Measurements from ENCODE around the gene NR3C1.

NR3C1 gene

DNA sequence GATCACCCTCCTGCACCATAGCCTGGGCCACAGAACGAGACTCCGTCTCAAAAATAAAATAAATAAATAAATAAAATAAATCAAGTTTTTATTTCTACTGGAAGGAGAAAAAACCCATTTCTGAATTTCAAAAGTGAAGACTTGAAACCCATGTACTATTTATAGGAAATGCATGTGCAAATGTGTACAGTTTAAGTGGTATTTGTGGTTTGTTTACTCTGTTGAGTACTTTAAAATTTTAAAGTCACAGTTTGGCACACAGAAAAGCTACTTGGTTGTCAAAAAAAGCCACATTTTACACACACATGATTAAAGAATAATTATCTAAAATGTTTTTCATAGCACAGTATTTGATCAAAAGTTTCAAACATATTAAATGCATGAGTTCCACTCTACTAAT, 43.6 kb downstream of the NR3C1 start:
- no peak overlapping the region for H3K27ac Mint-ChIP-seq
- no peak overlapping the region for H3K4me3 Mint-ChIP-seq
- H3K4me1 Mint-ChIP-seq = peaks cover 28% of the 10 kb centered on the region
- H3K27me3 Mint-ChIP-seq (ENCODE audit: low read depth) = no peaks in the 10 kb centered on the region
- TF ChIP-seq, protein P1, sequence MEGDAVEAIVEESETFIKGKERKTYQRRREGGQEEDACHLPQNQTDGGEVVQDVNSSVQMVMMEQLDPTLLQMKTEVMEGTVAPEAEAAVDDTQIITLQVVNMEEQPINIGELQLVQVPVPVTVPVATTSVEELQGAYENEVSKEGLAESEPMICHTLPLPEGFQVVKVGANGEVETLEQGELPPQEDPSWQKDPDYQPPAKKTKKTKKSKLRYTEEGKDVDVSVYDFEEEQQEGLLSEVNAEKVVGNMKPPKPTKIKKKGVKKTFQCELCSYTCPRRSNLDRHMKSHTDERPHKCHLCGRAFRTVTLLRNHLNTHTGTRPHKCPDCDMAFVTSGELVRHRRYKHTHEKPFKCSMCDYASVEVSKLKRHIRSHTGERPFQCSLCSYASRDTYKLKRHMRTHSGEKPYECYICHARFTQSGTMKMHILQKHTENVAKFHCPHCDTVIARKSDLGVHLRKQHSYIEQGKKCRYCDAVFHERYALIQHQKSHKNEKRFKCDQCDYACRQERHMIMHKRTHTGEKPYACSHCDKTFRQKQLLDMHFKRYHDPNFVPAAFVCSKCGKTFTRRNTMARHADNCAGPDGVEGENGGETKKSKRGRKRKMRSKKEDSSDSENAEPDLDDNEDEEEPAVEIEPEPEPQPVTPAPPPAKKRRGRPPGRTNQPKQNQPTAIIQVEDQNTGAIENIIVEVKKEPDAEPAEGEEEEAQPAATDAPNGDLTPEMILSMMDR (IDR thresholded peaks at IDR 0.05; ENCODE audit: unreplicated experiment in 3 of 3) = no peak
- peaks cover 16% of the 10 kb centered on the region for H3K36me3 Mint-ChIP-seq (ENCODE audit: low read depth)
- H3K9me3 Mint-ChIP-seq = peaks cover 12% of the 10 kb centered on the region

DNA sequence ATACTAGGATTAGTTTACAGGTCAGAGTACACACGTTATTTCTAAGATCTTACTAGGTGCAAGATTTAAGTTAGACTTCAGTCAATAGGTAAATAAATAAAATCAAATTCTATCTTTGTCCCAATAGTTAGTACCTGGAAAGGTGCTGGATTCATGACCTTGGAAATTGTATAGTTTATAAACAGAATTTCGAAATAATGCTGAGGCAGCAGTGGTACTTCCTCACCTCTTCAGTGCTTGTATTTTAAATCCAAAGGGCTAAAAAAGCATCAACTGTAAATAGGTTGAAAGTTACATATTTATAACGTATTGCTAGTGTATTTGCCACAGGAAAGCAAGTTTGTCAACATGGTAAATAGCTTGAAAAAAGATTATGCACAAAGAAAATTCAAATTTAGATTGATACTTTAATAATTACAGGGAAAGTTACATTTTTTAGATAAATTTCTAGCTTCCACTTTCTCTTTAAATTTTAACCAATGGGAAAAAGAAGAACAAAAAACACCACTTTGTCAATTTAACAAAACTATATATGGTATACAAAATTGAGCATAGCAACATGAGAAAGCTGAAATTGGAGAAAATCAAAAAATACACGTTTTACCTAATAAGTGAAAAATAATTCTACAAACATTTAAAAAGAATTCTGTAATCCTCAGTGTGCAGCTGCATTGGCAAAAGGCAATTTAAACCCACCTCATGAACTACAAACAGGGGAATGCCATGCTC, 46.5 kb downstream of the NR3C1 start:
- peaks cover 9% of the 10 kb centered on the region for H3K36me3 Mint-ChIP-seq (ENCODE audit: low read depth)
- no peaks in the 10 kb centered on the region for H3K27me3 Mint-ChIP-seq (ENCODE audit: low read depth)
- TF ChIP-seq, protein P1 (IDR thresholded peaks at IDR 0.05; ENCODE audit: unreplicated experiment in 3 of 3) = no peak
- H3K9me3 Mint-ChIP-seq = no peaks in the 10 kb centered on the region
- peaks cover 36% of the 10 kb centered on the region for H3K4me1 Mint-ChIP-seq
- no peak overlapping the region for H3K4me3 Mint-ChIP-seq
- peak overlapping the region in 1 of 3 experiments; percentile 69 for H3K27ac Mint-ChIP-seq

DNA sequence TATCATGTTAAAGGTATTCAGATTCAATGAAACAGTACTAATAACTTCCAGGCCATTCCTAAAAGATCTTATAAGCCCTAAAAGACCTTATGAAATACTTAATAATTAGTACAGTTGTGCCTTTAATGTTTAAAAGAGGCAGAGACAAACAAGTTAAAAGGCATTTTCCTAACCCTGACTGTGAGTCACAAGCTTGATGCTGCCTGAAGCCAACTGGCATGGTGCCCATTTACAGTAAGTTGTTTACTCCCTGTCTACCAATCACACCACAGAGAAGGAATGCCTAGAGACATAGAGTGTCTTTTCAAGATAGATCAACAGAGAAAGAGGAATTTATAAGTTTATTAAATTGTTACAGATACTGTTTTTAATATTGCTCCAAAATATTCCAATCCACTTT, 47.8 kb downstream of the NR3C1 start:
- H3K9me3 Mint-ChIP-seq = no peaks in the 10 kb centered on the region
- peaks cover 33% of the 10 kb centered on the region for H3K4me1 Mint-ChIP-seq
- peak overlapping the region; percentile 6 to 42 (median 27) for H3K27ac Mint-ChIP-seq
- no peak overlapping the region for H3K4me3 Mint-ChIP-seq
- TF ChIP-seq, protein P1 (IDR thresholded peaks at IDR 0.05; ENCODE audit: unreplicated experiment in 3 of 3) = no peak
- H3K27me3 Mint-ChIP-seq (ENCODE audit: low read depth) = no peaks in the 10 kb centered on the region
- H3K36me3 Mint-ChIP-seq (ENCODE audit: low read depth) = peaks cover 9% of the 10 kb centered on the region

DNA sequence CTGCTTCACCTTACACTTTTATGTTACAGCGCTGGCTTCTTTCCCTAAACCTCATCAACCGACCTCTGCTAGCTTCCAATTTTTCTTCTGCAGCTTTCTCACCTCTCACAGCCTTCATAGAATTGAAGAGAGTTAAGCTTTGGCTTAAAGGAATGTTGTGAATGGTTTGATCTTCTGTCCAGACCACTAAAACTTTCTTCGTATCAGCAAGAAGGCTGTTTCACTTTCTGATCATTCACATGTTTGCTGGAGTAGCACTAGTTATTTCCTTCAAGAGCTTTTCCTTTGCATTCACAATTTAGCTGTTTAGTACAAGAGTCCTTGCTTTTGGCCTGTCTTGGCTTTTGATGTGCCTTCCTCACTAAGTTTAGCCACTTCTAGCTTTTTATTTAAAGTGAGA, 49.5 kb downstream of the NR3C1 start:
- Mint-ChIP-seq H3K27me3 (ENCODE audit: low read depth) (no peaks in the 10 kb centered on the region), H3K27ac (peak overlapping the region in 1 of 3 experiments; percentile 62), H3K36me3 (ENCODE audit: low read depth) (peaks cover 9% of the 10 kb centered on the region), H3K4me1 (peaks cover 32% of the 10 kb centered on the region), H3K9me3 (no peaks in the 10 kb centered on the region), H3K4me3 (no peak overlapping the region)
- TF ChIP-seq, protein P1 (IDR thresholded peaks at IDR 0.05; ENCODE audit: unreplicated experiment in 3 of 3) = no peak

DNA sequence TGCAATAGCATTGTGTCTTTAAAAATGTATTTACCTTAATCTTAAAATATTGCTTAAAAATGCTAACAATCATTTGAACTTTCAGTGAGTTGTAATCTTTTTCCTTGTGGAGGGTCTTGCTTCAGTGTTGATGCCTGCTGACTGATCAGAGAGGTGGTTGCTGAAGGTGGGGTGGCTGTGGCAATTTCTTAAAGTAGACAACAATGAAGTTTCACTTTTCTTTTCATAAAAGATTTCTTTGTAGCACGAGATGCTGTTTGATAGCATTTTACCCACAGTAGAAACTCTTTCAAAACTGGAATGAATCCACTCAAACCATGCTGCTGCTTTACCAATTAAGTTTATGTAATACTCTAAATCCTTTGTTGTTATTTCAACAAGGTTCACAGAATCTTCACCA, 50.8 kb downstream of the NR3C1 start:
- peaks cover 9% of the 10 kb centered on the region for H3K36me3 Mint-ChIP-seq (ENCODE audit: low read depth)
- TF ChIP-seq, protein P1 (IDR thresholded peaks at IDR 0.05; ENCODE audit: unreplicated experiment in 3 of 3) = no peak
- H3K9me3 Mint-ChIP-seq = no peaks in the 10 kb centered on the region
- H3K27me3 Mint-ChIP-seq (ENCODE audit: low read depth) = no peaks in the 10 kb centered on the region
- H3K4me3 Mint-ChIP-seq = no peak overlapping the region
- peaks cover 31% of the 10 kb centered on the region for H3K4me1 Mint-ChIP-seq
- no peak overlapping the region for H3K27ac Mint-ChIP-seq
